Measurements from ENCODE around the gene PDGFA.

The PDGFA gene

DNA sequence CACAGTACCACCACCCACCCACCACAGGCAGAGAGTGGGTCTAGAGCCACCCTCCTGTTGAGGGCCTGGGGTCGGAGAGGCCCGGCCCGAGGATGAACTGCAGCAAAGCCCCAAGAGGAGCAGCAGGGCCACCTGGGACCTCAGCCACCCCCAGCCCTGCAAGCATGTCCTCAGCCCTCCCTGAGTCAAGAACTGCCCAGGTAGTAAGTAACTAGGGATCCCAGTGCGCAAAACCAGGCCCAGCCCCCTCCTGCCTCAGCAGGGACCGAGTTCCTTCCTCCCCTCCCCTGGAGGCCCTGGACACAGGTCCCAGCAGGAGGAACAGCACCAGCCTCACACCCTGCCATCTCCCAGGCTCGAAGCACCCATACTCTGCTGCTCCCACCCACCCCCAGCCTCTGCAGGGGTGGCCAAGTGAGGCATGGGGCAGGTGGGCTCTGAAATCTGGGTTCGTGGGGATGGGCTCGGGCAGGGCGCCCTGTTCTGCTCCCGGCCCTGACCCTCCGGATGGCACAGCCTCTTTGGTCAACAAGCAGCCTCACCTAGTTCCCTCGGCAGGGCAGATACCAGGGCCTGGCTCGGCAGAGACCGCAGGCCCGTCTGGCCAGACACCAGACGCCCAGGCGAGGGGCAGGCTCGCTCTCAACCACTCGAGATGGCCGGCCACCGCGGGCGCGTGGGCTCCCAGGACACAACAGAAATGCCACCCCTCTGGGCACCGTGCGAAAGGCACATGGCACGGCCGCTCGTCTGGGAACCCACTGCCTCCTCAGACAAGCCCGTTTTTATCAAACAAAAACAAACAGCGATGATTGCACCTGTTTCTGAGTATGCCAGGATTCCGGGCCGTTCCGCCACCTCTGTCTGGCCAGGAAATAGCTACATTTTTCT is 15.2 kb downstream of the PDGFA start:
- DNase-seq (ENCODE audit: low read depth in 2 of 2) = no peak

DNA sequence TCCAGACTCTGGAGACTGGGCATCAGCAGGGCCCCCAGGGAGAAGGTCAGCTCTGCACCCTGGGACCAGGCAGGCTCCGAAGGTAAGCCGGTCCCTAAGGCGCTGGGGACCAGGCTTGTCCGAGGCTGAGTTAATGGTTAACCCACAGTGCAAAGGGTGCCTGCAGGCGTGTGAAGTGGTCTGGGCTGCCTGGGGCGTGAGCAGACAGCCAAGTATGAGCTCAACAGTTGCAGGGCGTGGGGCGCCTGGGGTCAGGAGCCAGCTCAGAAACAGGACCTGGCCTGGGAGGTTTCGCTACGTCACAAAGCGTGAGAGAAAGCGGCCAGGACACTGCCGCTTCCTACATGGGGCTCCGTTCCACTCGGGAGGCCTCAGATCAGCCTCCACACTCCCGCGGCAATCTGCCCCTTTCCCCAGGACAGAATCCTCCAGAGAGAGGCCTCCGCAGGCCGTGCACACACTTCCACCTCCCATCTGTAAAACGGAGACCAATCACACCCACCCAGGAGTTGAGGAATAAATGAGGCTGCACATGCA is 16.0 kb downstream of the PDGFA start:
- DNase-seq (ENCODE audit: low read depth in 2 of 2) = no peak

DNA sequence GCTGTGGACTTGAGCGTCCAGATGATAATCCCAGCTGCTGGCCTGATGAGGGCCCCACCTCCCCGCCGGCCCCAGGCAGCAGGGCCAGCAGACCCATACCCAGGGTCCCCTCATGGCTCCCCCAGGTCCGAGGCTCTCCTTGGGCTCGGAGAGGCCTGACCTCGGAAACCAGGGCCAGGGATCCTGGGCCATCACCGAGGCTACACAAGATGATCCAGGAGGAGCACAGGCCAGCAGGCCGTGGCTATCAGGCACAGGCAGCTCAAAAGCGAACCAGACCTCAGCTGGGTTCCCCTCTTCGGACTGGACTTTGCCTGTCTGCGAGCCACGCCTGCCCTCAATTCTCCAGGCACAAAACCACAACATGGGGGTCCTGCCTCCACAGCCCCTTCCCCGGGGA is 17.4 kb downstream of the PDGFA start:
- no peak for DNase-seq (ENCODE audit: low read depth in 2 of 2)

DNA sequence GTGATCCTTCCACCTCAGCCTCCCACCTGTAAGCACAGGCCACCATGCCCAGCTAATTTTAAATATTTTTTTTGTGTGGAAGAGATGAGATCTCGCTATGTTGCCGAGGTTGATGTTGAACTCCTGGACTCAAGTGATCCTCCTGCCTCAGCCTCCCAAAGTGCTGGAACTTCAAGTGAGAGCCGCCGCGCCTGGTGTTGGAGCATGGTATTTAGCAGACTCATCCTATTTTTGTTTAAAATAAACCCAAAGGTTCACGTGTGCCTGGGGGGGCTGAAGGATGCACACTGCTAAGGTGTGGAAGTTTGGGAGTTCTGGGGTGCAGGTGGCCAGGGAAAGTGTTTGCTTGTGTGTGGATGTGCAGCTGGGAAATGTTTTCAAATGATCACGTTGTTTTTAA is 18.1 kb downstream of the PDGFA start:
- no peak for DNase-seq (ENCODE audit: low read depth in 2 of 2)

DNA sequence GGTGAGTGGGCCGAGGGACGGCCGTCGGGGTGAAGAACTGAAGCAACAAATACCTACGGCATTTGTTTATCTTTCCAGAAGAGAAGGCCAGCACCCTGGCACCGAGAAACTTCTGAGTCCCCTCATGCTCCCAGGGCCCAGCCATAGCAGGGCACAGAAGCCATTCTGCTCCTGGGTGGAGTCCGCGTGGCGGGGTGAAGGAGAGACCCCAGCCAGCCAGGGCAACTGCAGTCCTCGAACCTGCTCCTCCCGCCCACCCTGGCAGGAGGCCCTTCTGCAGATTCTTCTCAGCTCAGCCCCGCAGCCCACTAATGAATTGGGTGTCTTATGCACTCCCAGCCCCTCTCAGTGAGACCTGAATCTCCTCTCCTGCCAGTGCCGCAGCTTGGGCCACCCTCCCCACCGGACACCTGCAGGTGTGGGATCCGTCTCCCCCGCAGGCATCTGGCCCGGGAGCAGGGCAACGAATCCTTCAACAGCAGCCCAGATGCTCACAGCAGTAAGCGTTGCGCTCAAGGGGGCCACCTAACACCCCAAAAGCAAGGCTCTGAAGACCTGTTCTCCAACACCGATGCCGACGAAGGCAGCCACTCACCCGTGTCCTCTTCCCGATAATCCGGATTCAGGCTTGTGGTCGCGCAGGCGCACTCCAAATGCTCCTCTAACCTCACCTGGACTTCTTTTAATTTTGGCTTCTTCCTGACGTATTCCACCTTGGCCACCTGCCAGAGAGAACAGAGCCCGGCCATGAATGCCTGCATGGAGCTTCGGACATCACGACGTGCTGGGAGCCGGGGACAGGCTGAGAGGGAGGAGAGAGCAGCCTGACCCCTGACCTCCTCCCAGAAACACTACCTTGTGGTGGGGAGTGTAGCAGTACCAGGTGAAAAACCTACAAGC is 18.9 kb downstream of the PDGFA start:
- DNase-seq (ENCODE audit: low read depth in 2 of 2) = no peak

DNA sequence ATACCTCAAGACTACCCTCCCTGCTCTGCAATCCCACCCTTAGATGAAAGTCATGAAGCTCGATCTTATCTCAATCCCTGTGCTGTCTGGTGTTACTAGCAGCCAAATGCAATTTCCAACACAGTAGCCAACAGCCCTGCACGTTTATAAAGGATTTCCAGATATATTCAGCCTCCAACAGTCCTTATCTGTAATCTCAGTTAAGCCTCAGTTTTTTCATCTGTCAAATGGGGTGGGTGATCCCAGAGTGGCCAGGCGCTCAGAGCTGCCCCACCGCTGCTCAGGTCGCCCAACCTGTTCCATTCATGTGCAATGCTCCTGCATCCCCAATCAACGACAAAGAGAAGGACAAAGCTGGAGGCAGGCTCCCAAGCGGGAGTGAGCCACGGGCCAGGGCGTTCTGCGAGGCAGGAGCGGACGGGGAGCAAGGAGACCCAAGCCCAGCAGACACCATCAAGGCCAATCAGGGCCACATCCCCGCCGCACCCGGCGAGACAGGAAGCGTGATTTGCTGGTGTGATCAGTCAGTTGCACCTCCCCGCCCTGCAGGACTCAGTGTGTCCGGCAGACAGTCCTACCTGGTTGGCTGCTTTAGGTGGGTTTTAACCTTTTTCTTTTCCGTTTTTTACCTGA is 19.7 kb downstream of the PDGFA start:
- no peak for DNase-seq (ENCODE audit: low read depth in 2 of 2)

DNA sequence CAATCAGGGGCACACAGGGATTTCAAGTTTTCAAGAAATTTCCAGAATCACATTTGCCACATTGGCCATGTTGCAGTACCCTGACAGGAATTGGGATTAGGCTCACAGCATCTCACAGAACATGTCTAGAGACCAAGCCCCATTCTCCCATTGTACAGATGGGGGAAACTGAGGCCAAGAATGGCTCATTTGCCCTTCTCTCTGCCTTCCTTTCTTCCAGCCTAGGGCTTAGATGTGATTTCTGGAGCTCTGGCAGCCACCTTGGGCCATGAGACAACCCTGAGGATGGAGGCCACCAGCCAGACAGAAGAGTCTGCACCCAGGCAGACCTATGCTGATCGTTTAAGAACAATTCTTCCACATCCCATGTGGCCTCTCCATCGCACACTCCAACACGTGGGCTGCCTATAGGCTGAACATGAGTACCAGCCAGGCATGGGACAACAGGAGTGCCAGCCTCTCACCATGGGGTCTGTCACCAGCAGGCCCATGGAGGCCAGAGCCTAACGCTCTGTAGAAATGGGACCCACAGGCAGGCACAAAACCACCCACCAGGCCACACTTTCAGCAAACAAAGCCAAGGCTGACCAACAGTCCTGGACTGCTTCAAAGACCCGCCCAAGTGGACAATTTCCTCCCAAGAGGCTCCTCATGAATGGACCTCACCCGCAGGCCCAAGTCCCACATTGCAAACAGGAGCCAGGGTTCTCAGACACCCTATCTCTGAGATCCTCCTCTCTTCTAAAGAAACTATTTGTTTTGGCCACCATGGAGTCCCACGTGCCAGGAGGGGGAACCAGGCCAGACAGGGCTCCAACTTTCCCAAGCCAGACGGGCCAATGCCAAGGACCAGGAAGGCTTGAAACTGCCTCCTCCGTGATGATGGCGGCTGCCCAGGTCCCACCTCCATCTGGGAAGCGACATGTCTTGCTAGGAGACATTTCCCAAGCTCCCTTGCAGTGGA is 20.7 kb downstream of the PDGFA start:
- no peak for DNase-seq (ENCODE audit: low read depth in 2 of 2)

DNA sequence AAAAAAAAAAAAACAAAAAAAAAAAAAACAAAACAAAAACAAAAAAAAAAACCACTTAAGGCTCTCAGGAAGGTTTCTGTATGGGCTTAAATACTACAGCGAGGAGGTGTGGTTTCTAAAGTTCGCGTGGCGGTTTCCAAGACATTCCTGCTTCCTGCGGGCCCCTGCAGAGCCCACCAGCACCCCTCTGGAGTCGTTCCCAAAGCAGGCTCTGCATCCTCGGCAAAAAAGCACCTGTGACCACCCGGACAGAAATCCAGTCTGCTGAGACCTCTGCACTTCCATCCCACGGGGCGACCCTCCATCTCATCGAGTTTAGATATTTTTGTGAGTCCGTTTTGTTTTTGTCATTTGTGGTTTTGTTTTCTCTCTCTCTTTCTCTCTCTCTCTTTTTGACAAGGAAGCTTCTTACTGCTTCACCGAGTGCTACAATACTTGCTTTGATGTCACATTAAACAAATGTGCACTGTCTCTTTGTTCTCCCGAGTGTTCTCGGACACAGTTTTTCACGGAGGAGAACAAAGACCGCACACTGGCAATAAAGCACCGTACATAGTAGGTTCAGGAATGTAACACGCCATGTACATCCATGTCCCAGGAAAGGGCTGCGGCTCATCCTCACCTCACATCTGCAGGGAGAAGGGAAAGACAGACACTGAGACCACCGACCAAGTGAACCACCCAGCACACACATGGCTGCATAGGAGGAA is 21.5 kb downstream of the PDGFA start:
- DNase-seq (ENCODE audit: low read depth in 2 of 2) = no peak

DNA sequence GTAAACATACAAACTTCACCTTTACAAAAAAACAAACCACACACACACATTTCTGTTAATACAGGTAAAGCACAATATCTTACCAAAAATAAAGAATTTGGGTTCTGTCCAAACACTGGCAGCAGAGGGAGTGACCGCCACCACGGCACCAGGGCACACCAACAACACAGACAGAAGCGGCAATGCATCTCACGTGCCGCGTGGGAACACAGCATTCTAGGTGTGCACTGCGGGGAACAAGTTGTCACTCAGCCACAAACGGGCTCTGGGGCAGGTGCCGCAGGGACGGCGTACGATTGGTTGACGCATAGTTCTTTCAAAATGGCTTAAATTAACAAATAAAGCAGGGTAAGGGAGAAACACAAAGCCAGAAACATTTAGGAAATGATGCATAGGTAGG is 22.3 kb downstream of the PDGFA start:
- no peak for DNase-seq (ENCODE audit: low read depth in 2 of 2)

DNA sequence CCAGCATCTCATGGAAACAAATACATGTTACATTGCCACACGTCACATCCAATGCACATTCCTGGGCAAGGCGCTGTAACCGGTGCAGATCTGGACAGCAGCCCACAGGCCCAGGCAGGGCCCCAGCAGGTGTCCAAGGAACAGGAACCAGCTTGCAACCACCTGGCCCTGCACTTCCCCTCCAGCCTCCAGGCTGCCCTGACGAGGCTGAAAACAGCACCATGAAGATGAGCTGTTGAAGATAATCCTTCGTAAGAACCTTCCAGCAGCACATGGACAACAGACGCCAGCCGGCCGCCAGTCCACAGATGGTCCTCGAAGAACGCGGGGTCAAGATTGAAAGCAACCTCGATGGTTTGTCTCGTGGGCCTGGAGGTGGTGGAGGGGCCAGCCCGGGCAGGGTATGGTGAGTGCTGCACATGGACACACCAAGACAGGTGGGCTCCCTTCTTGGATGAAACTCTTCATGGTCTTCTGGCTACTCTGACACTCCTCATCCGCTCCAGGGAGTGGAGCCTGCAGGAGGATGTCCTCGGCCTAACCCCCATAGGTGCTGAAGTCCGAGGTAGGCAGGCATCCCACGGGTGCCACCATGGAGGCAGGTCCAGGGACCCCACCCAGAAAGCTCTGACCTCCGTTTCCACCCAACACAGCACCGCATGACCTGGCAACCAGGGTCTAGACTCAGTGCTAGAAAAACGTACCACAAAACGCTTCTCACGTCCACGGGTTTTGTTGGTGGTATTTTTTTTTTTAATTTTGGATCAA is 22.9 kb downstream of the PDGFA start:
- no peak for DNase-seq (ENCODE audit: low read depth in 2 of 2)

DNA sequence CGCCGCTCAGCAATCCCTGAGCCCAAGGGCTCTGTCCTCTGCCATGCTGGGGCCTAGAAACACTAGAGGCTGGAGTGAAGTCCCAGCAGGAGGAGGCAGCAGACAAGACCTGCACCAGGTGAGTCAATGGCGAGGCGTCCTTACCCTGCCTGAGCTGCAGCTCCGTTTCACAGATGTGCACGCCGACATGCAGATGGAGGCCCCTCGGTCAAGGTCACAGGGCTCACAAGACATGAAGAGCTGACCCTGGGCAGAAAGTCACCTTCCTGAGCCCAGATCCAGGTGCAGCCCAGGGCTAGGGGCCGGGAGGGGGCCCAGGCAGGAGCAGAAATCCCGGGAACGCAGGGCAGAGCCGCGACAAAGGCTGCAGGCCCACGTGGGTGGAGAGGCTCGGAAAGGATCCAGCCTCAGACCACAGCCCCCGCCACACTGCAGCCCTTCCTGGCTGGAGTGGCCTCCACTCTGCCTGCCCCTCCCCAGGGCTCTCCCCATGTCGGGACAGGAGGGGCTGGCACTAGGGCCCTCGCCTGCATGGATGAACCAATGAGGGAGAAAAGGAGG is 23.8 kb downstream of the PDGFA start:
- DNase-seq (ENCODE audit: low read depth in 2 of 2) = no peak

DNA sequence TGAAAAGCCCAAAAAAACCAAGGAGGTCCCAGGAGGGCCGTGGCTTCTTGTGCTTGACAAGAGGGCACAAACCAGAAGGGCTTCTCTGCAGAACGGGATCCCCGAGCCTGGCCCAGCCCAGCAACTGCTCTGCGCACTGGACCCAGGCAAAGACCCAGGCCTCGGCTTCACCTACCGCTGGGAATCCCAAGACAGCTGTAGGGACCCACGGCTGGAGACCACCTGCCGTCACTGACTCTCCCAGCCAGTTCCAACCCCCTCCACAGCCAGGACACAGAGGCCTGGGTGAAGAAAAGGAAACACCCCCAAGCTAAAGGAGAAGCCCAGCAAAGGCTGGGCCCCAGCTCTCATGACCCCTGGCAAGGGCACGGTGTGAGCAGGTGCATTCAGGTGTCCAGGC is 24.3 kb downstream of the PDGFA start:
- DNase-seq (ENCODE audit: low read depth in 2 of 2) = no peak

DNA sequence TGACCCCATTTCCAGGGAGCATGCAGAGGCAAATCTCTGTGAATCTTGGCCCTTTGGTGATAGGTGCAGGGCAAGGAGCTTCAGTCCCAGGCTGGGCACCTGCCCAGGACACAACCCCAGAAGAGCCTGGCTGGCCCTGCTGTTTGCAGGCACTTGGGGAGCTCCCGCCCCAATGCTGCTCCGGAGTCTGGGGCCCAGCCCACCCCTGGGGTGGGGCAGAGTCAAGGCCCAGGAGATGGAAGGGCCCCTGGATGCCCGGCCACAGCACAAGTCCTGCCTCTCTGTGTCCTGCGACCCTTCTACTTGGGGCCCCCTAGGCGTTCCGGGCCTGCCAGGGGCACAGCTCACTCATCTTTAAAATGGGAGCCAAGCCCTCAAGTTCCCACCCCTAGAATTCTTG is 24.7 kb downstream of the PDGFA start:
- DNase-seq (ENCODE audit: low read depth in 2 of 2) = no peak

DNA sequence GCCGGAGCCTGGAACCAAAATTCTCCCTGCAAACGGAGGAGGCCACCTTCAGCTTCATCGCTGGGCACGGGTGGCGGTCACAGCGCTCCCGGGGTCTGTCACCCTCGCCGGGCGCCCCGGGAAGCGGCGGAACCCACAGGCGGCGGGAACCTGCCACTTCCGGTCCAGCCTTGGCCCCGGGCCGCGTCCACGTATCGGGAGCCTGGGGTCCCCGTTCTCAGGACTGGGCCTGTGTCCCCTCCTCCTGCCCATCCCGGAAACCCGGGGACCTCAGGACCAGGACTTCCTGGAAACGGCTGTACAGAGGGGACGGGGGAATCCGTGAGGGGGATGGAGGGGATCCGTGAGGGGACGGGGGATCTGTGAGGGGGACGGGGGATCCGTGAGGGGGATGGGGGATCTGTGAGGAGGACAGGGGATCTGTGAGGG is 25.4 kb downstream of the PDGFA start:
- DNase-seq (ENCODE audit: low read depth in 2 of 2) = no peak

DNA sequence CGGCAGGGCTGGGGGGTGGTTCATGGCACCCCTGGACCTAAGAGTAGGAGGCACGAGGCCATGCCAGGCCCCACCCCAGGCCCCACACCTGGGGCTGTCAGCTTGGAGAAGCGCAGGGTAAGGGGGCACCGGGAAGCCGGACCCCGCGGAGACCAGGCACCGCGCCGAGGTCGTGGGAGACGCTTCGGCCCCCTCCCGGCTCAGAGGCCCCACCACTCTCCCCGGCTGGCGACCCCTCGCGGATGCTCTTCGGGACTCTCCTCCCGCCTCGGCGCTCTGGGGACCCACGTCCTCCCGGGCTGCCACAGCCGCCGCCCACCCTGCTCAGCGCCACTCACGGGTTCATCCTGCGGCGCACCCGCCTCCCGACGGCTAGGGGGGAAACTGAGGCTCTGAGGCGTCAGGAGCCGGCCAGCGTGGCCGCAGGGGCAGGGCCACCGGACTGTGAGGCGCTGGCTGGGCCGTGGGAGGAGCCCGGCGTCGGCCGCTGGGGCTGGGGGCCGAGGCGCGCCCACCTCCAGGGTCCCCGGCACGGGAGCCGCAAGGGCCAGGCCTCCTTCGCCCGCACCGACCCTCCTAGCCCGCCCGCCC is 25.9 kb downstream of the PDGFA start:
- no peak for DNase-seq (ENCODE audit: low read depth in 2 of 2)

DNA sequence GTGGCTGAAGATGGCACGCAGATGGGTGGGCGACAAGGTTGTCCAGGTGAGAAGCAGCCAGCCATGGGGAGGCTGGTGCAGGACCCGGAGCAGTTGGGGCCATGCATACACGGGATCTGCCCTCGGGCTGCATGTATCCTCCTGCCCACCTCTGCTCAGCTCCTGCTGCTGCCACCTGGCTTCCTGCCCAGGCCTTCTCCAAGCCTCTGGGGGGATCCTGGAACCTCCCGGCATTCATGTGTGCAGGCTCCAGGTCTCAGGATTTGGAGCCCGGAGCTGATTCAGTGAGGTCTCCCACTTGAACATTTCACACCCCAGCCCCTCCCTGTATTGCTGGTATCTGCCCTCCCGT is 27.0 kb downstream of the PDGFA start:
- DNase-seq (ENCODE audit: low read depth in 2 of 2) = no peak

DNA sequence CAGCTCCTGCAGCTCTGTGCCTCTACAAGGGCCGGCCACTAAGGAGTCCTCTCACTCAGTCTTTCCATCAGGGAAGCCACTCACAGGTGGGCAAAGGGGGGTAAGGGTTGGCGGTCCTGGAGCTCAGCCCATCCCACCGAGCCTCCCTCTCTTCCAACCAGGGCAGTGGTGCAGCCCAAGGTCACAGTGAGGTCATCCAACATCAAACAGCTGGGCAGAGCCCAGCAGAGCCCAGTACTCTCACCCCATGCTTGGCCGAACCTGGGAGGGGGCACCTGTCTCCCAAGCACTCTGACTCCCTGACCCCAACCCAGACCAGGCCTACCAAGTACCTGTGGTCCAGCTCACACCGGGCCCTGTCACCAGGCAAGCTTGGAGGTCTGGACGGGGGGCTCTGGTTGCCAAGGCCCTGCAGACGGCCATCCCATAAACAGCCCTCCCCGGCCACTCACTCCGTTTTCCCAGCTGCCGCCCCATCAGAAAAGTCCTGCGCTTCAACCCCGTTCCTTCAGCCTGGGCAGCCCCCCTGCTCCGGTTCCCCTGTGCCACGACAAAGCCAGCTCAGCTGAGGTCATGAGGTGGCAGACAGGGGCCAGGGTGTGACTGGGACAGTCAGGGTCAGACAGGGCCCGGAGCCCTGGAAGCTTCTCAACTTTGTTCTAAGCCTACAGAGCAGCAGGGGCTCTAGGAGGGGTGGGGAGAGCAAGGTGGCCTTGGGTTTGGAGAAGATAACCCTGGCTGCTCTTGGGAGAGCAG is 27.5 kb downstream of the PDGFA start:
- DNase-seq (ENCODE audit: low read depth in 2 of 2) = no peak

DNA sequence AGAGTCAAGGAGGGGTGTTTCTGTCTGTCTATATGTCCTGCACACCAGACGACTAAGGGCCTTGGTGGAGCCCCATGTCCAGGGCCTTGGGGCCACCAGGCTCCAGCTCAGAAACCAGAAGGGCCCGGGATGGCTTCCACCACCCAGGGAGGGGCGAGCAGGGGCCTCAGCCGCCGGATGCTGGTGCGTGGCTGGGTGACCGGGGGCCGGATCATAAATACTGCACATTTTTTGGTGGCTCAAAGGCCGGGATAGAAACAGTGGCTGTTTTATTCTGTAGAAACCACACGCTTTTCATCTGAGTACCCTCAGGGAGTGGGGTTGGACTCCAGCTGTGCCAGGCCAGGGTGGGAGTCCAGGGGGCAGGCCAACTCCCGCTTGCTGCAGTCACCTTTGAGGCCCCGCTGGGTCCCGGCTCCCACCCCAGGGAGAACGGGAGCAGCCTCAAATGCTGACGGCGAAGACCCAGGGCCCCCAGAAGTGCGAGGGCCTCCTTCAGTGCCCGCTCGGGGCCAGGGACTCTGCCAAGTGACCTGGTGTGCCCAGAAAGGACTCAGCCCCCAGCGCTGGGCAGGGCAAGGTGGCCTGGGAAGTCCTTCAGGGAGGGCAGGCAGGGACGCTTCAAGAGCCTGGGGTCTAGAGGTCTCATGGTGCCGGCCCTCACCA is 28.2 kb downstream of the PDGFA start:
- DNase-seq (ENCODE audit: low read depth in 2 of 2) = no peak
